Hepatocyte (in vitro differentiated cells): ENCODE results near the gene TFAM. TPM values are rescaled to one million over a fixed set of nuclear protein-coding genes. Genes with fewer than 3 reads are reported as not detected.

Experiments
- DNase-seq: peaks from one replicate; pipeline ENCODE4 v3.0.0-alpha.2; 2016; ENCODE audit warnings: low spot score
- H2AFZ ChIP-seq: fragments of 200-600 bp; sonication (generic); 2 replicates; pipeline ENCODE4 v1.6.0; 2016; ENCODE audit warnings: antibody characterized with exemption, mild to moderate bottlenecking
- H3K27ac ChIP-seq: fragments of 200-600 bp; sonication (generic); 2 replicates; pipeline ENCODE4 v1.5.1; 2016; ENCODE audit warnings: mild to moderate bottlenecking
- H3K27me3 ChIP-seq: fragments of 200-600 bp; sonication (generic); 2 replicates; pipeline ENCODE4 v1.6.1; 2016
- H3K36me3 ChIP-seq: fragments of 200-600 bp; sonication (generic); replicated peaks from 2 replicates; pipeline ENCODE4 v1.5.1; 2016; ENCODE audit warnings: low read depth; ENCODE audit not compliant: insufficient read depth
- H3K4me1 ChIP-seq: fragments of 200-600 bp; sonication (generic); 2 replicates; pipeline ENCODE4 v1.5.1; 2016; ENCODE audit warnings: mild to moderate bottlenecking, moderate library complexity; ENCODE audit not compliant: insufficient read depth
- H3K4me2 ChIP-seq: fragments of 200-600 bp; sonication (generic); 2 replicates; pipeline ENCODE4 v1.6.0; 2016
- H3K4me3 ChIP-seq: fragments of 200-600 bp; sonication (generic); 2 replicates; pipeline ENCODE4 v1.5.1; 2016; ENCODE audit warnings: mild to moderate bottlenecking
- H3K79me2 ChIP-seq: fragments of 200-600 bp; sonication (generic); 2 replicates; pipeline ENCODE4 v1.6.0; 2017; ENCODE audit warnings: mild to moderate bottlenecking
- H3K9me2 ChIP-seq: fragments of 200-600 bp; sonication (generic); replicated peaks from 2 replicates; pipeline ENCODE4 v1.6.0; 2017; ENCODE audit warnings: mild to moderate bottlenecking; ENCODE audit not compliant: insufficient read depth
- H3K9me3 ChIP-seq: fragments of 200-600 bp; sonication (generic); 2 replicates; pipeline ENCODE4 v1.5.1; 2016; ENCODE audit warnings: low read depth, mild to moderate bottlenecking
- H4K20me1 ChIP-seq: fragments of 200-600 bp; sonication (generic); 2 replicates; pipeline ENCODE4 v1.6.0; 2016; ENCODE audit warnings: mild to moderate bottlenecking; ENCODE audit not compliant: insufficient read depth, poor library complexity, severe bottlenecking
- CTCF ChIP-seq: fragments of 200-600 bp; sonication (generic); IDR thresholded peaks from 2 replicates; pipeline ENCODE4 v1.5.1; 2016; ENCODE audit warnings: antibody characterized with exemption, mild to moderate bottlenecking; ENCODE audit not compliant: poor library complexity
- EZH2 ChIP-seq: fragments of 200-600 bp; sonication (generic); IDR thresholded peaks from 2 replicates; pipeline ENCODE4 v1.6.1; 2016; ENCODE audit warnings: antibody characterized with exemption, mild to moderate bottlenecking, borderline replicate concordance
- EZH2phosphoT487 ChIP-seq: fragments of 200-600 bp; sonication (generic); IDR thresholded peaks from one replicate; pipeline ENCODE4 v1.6.1; 2018; ENCODE audit warnings: antibody characterized with exemption, mild to moderate bottlenecking, low read depth, moderate library complexity; ENCODE audit not compliant: unreplicated experiment, severe bottlenecking
- WGBS: methylation state at CpG from one replicate; pipeline ENCODE4 v1.1.6; 2016; ENCODE audit warnings: low lambda C conversion rate; ENCODE audit errors: missing lambda C conversion rate; 5-methylcytosine and 5-hydroxymethylcytosine counted together
- polyA plus RNA-seq: library from polyadenylated mRNA; unstranded; fragments of >200 nt; fragmentation: Nextera tagmentation; extraction: Ambion mirVana; gene quantifications from 2 replicates; pipeline ENCODE4 v1.2.1, GENCODE V29; 2016
- total RNA-seq: library from RNA; depleted of rRNA; stranded (reverse); fragments of >200 nt; gene quantifications from 2 replicates; pipeline ENCODE4 v1.2.3, GENCODE V29; 2014

TFAM gene
- total and polyA plus RNA-seq, 2 experiments from 2014 or later = 26.0 to 27.7 TPM

GRCh38 chr10:58393317-58393716, 8.1 kb downstream of the TFAM start:
- H3K4me1 ChIP-seq = no peaks in the 10 kb centered on the region
- H3K9me3 ChIP-seq = no peaks in the 10 kb centered on the region
- no peaks in the 10 kb centered on the region for H3K36me3 ChIP-seq
- peaks cover 3% of the 10 kb centered on the region for H4K20me1 ChIP-seq
- H3K27me3 ChIP-seq = no peaks in the 10 kb centered on the region
- 66% methylated on average over 2 of the region's 2 CpGs for WGBS
- no peak for TF ChIP-seq EZH2
- peak; percentile 23 for TF ChIP-seq CTCF
- H2AFZ ChIP-seq = no peak overlapping the region
- H3K4me2 ChIP-seq = no peak overlapping the region
- H3K4me3 ChIP-seq = no peak overlapping the region
- DNase-seq = no peak
- peaks cover 14% of the 10 kb centered on the region for H3K79me2 ChIP-seq
- no peak overlapping the region for H3K27ac ChIP-seq
- H3K9me2 ChIP-seq = no peaks in the 10 kb centered on the region

DNA sequence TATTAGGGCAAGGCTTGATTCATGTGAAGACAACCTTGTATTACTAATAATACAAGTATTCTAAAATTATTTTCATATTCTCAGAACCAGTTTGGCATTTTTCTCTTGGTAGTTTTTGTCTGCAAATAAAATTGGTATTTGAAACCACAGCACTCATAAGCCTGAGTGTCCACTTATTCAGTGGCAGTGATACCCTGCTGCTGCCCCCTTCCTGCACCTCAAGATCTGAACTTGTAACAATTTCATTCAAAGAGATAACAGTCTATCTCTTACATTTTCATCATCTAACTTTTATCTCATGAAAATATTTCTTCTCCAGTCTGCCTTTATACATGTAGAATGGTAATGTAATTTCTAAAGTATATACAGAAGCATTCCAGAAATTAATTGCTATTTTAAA, 9.3 kb downstream of the TFAM start:
- Histone ChIP-seq H3K27ac (no peak overlapping the region), H2AFZ (no peak overlapping the region), H3K36me3 (no peaks in the 10 kb centered on the region), H3K27me3 (no peaks in the 10 kb centered on the region), H4K20me1 (peaks cover 3% of the 10 kb centered on the region), H3K4me2 (no peak overlapping the region), H3K4me3 (no peak overlapping the region), H3K9me3 (no peaks in the 10 kb centered on the region), H3K4me1 (no peaks in the 10 kb centered on the region), H3K9me2 (no peaks in the 10 kb centered on the region), H3K79me2 (peaks cover 8% of the 10 kb centered on the region)
- TF ChIP-seq CTCF (no peak), EZH2phosphoT487 (no peak), EZH2 (no peak)
- no peak for DNase-seq

DNA sequence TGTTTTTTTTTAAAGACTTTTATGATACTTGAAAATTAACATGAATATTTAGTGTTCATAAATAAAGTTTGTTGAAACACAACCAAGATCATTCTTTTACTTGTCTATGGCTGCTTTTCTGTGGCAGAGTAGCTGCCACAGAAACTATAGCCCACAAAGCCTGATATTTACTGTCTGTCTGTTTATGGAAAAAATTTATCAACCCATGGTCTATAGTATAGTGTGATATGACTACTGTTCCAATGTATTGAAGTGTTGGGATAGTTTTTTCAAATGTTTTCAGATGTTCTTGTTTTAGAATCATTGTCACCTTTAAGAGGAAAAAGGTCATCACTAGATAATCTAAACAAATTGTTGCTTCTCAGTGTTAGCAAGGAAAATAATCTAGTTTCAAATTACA, 10.8 kb downstream of the TFAM start:
- TF ChIP-seq EZH2phosphoT487 (no peak), EZH2 (no peak), CTCF (no peak)
- DNase-seq = no peak
- Histone ChIP-seq H4K20me1 (peaks cover 3% of the 10 kb centered on the region), H3K9me2 (no peaks in the 10 kb centered on the region), H2AFZ (no peak overlapping the region), H3K36me3 (no peaks in the 10 kb centered on the region), H3K79me2 (peaks cover 3% of the 10 kb centered on the region), H3K4me3 (no peak overlapping the region), H3K27ac (no peak overlapping the region), H3K9me3 (no peaks in the 10 kb centered on the region), H3K4me2 (no peak overlapping the region), H3K4me1 (no peaks in the 10 kb centered on the region), H3K27me3 (no peaks in the 10 kb centered on the region)

DNA sequence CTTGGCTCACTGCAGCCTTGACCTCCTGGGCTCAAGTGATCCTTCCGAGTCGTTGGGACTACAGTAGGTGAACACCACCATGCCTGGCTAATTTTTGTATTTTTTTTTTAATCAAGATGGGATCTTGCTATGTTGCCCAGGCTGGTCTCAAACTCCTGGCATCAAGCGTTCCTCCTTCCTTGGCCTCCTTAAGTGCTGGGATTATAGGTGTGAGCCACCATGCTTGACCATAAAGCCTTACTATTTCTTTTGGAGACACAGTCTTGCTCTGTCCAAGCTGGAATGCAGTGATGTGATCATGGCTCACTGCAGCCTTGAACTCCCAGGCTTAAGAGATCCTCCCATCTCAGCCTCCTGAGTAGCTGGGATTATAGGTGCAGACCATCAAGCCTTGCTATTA, 12.6 kb downstream of the TFAM start:
- Histone ChIP-seq H3K4me2 (no peak overlapping the region), H2AFZ (no peak overlapping the region), H3K27ac (no peak overlapping the region), H3K27me3 (no peaks in the 10 kb centered on the region), H4K20me1 (no peaks in the 10 kb centered on the region), H3K79me2 (no peaks in the 10 kb centered on the region), H3K9me2 (no peaks in the 10 kb centered on the region), H3K36me3 (no peaks in the 10 kb centered on the region), H3K4me3 (no peak overlapping the region), H3K4me1 (no peaks in the 10 kb centered on the region), H3K9me3 (no peaks in the 10 kb centered on the region)
- no peak for TF ChIP-seq EZH2
- no peak for TF ChIP-seq EZH2phosphoT487
- TF ChIP-seq CTCF = no peak
- WGBS = 97% methylated on average over 3 of the region's 3 CpGs
- DNase-seq = no peak
